ENCODE measurements around the gene ZNF775.

The ZNF775 gene

GRCh38 chr7:150402671-150403321 lies 23.7 kb downstream of the ZNF775 start:
- DNase-seq = no peak

- no peak for DNase-seq
Observed at GRCh38 chr7:150403376-150404171, 24.4 kb downstream of the ZNF775 start.

DNA sequence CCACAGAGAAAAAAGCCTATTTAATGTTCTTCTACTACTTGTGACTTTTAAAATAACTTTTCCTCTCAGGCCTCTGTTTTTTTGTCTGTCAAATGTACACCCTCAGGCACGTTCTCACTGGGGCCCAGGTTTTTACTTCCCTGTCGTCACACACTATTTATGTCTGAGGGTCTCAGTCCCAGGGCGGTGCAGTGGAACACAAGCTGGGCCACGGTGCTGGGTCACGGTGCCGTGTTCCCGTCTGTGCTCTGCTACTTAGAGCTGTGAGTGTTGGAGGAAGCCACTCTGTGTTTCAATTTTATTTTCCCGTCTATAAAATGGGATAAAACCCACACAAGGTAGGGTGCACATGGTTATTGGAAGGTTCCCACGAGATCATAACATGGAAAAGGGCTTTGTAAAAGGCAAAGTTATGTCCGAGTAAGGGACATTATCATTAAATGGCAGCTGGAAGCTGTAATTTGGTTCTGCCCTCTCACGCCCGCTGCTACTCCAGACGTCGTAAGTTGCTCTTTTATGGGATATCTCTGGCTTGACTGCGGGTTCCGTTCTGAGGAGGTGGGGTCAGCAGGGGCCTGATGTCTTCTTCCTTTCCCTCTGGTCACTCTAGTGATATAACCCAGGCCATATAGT lies 25.2 kb downstream of the ZNF775 start:
- no peak for DNase-seq

DNA sequence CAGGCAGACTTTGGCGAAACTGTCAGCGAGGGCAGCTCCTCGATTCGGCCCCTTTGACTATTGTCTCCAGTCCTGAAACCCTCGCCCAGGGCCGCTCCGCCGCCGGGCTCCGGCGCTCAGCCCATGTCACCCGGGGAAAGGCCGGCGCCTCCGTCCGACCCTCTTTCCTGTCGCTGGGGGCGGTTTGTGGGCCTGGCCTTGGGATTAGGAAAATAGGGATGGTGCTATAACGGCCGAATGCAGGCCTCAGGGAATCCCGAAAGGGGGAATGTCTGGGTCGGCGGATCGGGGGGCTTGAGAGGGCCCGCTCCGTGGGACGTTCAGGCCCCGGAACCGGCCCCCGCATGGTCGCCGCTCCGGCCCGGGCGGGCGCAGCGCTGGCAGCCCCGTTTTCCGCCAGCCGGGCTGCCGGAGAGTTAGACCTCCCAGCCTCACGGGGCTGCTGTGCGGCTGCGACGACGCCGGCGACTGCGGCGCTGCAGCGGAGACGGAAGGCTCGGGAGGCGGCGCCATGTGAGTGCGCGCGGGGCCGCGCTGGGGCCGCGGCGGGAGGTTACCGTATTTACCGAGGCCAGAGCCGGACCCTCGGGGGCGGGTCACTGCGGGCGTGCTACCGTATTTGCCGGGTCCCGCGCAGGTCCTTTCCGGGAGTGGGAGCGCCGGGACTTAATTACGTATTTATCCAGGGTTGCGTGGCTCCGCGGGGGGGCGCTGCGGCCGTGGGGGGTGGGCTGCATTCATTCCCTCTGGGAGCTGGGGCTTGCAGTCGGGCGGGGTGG lies 25.9 kb downstream of the ZNF775 start:
- peak; percentile 92 for DNase-seq

DNA sequence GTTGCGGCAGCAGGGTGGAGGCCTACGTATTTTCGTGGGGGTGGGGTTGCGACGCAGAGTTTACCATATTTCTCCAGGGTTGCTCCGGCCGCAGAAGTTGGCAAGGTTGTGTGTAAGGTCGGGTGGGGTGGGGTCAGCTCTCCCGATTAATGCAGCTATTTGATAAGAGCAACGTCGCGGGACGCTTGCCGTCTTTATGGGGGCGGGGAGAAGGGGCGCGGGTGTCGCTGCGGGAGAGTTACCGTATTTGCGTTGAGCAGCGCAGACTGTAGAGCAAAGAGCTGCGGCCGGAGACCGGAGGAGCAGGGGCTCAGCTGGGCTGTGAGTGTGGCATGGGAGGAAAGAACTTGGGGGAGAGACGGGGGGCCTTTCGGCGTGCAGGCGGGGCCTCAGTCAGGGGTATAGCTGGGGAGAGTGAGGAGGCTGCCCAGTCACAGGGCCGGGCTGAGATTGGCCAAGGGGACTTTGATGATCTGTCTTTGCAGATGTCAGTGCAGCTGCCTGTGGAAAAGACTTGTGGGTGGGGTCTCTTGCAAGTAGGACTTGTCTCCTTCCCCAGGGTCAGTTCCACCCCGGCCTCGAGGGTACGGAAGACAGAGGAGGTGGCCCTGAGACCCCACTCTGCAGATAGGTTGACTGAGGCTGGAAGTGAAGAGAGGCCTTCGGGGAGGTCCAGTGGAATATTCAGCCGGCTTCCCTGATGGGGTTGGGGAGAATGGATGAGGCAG lies 26.6 kb downstream of the ZNF775 start:
- DNase-seq = no peak

DNA sequence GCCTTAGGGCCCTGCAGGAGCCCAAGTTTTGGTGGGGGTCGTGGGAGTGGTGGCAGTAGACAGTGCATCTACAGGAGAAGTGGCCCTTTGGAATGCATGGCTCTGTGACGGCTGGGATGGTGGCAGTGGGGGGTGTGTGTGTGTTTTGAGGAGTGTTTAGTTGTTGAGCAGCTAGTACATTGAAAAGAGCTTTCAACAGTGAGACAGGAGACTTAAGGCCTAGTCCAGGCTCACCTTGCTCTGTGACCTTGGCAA lies 27.1 kb downstream of the ZNF775 start:
- no peak for DNase-seq

- no peak for DNase-seq
Observed at GRCh38 chr7:150406567-150407421, 27.7 kb downstream of the ZNF775 start.

DNA sequence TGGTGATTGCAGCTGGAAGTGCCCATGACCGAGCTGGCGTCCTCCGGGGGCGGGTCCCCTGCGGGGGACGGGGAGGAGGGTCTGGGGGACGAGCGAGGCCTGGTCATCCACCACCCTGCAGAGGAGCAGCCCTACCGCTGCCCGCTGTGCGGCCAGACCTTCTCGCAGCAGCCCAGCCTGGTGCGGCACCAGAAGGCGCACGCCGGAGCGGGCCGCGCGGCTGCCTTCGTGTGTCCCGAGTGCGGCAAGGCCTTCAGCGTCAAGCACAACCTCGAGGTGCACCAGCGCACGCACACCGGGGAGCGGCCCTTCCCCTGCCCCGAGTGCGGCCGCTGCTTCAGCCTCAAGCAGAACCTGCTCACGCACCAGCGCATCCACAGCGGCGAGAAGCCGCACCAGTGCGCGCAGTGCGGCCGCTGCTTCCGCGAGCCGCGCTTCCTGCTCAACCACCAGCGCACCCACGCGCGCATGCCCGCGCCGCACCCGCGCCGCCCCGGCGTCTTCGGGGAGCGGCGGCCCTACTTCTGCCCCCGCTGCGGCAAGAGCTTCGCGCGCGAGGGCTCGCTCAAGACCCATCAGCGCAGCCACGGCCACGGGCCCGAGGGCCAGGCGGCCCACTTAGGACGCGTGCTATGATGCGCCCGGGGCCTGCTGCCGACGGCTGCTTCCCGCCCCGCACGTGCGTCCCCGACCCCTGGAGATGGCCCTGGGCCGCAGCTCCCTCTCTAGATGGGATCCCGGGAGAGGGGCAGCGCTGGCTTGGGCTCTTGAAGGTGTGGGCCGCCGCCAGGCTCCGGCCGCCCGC lies 28.7 kb downstream of the ZNF775 start:
- no peak for DNase-seq

GRCh38 chr7:150408393-150409299 lies 29.5 kb downstream of the ZNF775 start:
- no peak for DNase-seq

- DNase-seq = no peak
Observed at GRCh38 chr7:150409300-150410030, 30.3 kb downstream of the ZNF775 start.

- no peak for DNase-seq
Observed at GRCh38 chr7:150410131-150410530, 31.0 kb downstream of the ZNF775 start.

- DNase-seq = no peak
Observed at GRCh38 chr7:150410680-150411346, 31.7 kb downstream of the ZNF775 start.

DNA sequence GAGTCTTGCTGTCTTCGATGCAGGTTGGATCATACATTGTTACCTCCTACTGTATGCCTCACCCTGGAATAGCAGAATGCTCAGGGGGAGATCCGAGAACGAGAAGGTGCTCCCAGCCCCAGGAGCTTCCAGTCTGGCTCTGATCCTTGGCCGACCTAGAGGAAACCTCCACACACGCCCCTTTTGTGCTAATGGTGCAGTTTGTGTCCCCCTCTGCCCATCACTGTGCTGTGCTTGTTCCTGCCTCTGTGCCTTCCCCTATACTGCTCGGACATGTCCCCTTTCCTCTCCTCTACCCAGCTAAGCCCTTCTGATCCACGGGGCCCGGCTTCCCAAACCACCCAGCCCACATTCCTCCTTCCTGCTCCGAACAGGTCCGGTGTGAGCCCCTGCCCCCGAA lies 32.5 kb downstream of the ZNF775 start:
- DNase-seq = no peak

DNA sequence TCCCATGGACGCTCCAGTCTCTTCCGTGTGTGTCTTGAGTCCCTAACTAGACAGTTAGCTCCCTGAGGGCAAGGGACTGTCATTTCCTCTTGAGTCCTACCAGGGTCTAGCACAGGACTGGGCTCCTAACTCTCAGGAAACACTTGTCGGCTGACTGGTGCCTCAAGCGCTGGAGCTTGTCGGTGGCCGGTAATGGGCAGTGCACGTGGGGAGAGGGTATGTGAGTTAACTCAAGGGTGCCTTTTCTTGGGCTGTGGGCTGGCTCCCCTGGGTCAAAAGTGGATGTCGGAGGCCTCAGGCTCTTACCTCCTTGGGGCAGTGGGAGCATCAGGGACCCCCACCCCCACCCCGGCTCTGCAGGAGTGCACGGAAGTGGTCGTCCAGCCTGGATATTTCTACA lies 32.9 kb downstream of the ZNF775 start:
- no peak for DNase-seq

GRCh38 chr7:150412518-150413488 lies 33.7 kb downstream of the ZNF775 start:
- DNase-seq = no peak

- DNase-seq = no peak
Observed at GRCh38 chr7:150413640-150414081, 34.5 kb downstream of the ZNF775 start.
